ENCODE data around the gene KIF3A.

The KIF3A gene

DNA sequence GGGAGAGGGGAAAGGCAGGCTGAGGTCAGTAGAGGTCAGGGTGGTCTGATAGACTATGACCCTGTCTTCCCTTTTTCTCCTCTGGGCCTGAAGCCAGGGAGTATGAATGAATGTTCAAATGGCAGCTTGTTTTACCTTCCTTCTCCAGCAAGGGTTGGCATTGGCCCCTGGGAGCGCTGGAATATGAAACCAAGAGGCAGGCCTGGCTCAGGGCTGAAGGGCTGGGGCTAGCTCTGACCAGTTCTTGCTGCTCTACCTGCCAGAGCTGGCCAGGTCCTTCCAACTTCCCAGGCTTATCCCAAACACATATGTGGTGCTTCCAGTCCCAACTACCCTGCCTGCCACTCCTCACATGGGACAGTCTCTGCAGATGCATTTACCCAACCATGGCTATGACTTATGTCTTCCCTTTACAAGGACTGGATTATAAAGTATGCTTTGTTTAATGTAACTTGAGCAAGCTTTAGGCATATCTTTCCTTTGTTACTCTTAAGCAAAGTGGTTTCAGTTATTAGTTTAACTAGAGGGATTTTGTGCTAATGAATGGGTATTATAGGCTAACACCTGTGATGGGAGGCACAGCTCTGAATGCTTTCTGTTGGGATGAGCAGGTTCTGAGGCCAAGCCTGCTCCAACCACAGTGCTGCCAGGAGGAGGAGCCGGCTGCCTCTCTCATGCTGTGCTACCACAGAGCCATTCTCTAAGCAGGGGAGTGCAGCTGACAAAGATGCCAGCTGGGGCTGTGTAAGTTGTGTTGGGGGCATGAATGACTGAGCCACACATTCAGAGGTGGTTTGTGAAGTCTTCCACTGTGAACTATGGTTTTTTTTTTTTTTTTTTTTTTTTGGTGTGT is 16.0 kb upstream of the KIF3A start:
- no peak for DNase-seq (ENCODE audit: low spot score)

- no peak for DNase-seq (ENCODE audit: low spot score)
These were observed 15.3 kb upstream of the KIF3A start for GRCh38 chr5:132752581-132753125.

DNA sequence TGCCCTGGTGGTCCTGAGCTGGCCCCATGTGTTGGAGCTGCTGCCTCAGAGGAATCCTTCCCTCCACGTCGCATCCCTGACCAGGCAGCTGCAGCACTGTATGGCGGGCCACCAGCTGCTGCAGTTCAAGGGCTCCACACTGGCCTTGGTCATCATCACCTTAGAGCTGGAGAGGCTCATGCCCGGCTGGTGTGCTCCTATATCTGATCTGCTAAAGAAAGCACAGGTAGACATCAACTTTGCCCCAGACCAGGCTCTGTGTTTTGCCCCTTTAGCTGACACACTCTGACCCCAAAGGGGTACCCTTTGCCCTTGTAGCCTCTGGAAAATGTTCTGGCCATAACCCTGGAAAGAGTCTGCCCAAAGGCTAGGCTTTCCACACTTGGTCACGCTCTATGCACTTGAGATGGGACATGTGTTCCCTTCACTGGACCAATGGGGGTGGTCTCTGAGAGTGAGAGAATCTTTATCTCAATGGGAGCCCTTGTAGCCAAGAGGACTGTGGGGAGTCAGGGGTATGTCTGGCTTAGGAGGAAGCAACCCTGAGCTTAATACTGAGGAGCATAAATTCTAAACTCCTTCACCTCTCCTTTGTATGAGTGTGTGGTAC is 14.7 kb upstream of the KIF3A start:
- no peak for DNase-seq (ENCODE audit: low spot score)

GRCh38 chr5:132751444-132751843 is 14.1 kb upstream of the KIF3A start:
- DNase-seq (ENCODE audit: low spot score) = peak; percentile 63

DNA sequence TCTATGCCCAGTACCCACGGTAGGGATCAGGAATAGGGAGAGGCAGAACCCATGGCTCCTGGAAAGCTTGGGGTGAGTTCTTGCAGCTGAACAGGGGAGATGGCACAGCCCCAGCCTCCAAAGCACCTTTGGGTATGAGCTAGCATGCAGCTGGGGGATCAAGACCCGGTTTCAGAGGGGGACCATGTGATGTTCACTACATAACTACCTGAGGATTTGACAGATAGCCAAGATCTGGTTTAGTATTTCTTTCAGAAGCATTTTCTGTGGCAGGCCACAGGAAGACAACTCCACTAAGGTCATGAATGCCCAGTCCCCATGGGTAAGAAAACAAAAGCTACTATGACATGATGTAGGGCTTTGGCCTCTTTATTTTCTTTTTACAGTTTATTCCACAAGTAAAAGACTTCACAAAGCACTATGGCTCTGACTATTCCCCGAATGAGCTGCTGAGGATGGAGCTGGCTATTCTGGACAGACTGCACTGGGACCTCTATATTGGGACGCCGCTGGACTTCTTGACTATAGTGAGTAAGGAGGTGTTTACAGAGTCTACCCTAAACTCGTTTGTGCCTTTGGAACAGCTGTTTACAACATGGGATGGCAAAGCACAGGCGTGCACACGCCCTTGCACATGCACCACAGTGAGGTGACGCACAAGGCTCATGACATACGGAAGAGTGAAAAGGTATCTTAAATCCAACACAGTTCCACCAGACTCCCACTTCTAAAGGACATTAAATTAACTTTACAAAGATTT is 13.3 kb upstream of the KIF3A start:
- no peak for DNase-seq (ENCODE audit: low spot score)

DNA sequence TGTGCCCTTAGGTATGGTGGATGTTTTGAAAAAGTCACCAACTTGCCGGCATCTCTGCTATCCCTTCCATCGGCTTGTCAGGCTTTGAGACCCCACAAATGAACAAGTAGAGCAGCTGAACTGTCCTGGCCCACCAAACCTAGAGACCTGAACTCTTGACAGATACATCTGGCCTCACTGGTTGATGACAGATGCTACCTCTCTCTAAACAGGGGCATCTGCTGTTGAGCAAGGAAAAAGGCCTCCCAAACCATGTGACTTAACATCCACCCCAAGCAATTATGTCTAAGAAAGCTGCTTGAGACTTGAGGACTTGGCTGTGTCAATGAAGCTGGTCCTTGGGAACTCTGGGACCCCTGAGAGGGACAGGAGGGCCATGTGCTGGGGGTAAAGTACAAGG is 12.2 kb upstream of the KIF3A start:
- DNase-seq (ENCODE audit: low spot score) = no peak

- no peak for DNase-seq (ENCODE audit: low spot score)
These were observed 11.2 kb upstream of the KIF3A start for GRCh38 chr5:132748522-132749000.

DNA sequence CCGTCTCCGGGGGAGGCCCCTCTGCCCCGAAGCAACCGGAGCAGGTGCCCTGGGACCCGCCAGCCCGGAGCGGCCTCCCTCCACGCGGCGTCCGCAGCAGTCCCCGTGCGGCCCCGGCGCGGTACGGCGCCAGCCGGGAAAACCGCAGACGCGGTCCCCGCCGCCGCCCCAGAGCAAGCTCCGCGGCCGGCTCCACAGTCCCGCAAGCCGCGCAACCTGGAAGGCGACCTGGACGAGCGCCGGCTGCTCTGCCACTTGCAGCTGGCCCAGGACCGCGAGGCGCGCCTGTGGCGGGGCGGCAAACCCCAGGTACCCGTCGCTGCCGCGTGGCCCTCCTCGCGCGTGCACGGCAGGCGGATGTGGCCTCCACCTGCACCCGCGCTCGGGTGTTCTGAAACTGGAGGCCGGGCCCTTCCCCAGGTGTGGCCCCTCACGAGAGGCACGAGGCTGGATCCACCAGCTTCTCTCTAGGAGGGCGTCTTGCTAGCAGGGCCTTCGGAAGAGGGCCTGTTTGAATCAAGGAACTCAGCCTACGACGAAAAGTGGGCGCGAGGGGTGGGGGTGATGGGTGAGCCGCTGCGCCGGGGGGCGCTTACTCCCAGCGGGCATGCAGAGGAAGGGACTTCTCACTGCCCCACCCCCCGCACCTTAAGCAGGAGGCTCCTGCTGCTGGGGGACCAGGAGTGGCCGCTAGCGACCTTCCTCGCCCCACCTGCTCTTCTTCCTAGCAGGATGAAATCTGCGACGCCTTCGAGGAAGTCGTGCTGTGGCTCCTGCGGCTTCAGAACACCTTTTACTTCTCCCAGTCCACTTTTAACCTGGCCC is 10.5 kb upstream of the KIF3A start:
- DNase-seq (ENCODE audit: low spot score) = peak; percentile 27

- peak; percentile 44 for DNase-seq (ENCODE audit: low spot score)
These were observed 9.7 kb upstream of the KIF3A start, which contains the start of gene CCNI2 for GRCh38 chr5:132746954-132747615. TSS of gene CCNI2 (plus strand) at chr5:132747426. CDS start at chr5:132747496, 70 bp downstream.

- DNase-seq (ENCODE audit: low spot score) = no peak
These were observed 9.2 kb upstream of the KIF3A start for GRCh38 chr5:132746592-132746953.

DNA sequence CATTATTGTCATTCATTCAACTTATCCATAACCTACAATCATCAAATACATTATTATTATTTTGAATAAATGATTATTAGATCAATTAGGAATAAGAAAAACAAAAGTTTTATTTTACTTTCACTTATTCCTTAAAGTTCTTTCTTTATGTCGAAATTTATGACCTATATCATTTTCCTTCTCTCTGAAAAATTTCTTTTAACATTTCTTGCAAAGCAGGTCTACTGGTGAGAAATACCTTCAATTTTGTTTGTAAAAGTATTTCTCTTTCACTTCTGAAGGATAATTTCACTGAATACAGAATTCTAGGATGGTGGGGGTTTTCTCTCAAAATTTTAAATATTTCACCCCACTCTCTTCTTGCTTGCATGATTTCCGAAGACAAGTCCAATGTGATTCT is 7.3 kb upstream of the KIF3A start:
- DNase-seq (ENCODE audit: low spot score) = no peak

GRCh38 chr5:132742626-132743025 is 5.3 kb upstream of the KIF3A start:
- DNase-seq (ENCODE audit: low spot score) = no peak

GRCh38 chr5:132742158-132742557 is 4.8 kb upstream of the KIF3A start:
- DNase-seq (ENCODE audit: low spot score) = no peak

GRCh38 chr5:132739232-132739631 is 1.9 kb upstream of the KIF3A start:
- DNase-seq (ENCODE audit: low spot score) = no peak

GRCh38 chr5:132737982-132738681 is 786 bp upstream of the KIF3A start:
- DNase-seq (ENCODE audit: low spot score) = no peak

DNA sequence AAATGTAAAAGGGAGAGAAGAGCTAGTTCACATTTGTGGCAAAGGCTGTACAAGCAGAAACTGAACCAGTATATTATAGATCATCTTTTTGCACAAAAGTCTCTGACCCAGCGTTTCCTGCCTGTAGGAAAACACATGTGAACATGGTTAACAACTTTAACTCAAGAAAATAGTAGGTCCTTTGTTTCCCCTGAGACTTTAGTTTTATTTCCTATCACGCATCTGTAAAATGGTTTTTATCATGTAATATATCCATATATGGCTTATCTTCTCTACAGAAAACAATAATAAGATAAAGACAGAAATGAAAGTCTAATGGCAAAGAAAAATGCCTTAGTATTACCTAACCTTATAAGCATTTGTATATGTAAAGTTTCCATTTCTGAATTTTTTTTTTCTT is 2.7 kb downstream of the KIF3A start:
- DNase-seq (ENCODE audit: low spot score) = no peak

DNA sequence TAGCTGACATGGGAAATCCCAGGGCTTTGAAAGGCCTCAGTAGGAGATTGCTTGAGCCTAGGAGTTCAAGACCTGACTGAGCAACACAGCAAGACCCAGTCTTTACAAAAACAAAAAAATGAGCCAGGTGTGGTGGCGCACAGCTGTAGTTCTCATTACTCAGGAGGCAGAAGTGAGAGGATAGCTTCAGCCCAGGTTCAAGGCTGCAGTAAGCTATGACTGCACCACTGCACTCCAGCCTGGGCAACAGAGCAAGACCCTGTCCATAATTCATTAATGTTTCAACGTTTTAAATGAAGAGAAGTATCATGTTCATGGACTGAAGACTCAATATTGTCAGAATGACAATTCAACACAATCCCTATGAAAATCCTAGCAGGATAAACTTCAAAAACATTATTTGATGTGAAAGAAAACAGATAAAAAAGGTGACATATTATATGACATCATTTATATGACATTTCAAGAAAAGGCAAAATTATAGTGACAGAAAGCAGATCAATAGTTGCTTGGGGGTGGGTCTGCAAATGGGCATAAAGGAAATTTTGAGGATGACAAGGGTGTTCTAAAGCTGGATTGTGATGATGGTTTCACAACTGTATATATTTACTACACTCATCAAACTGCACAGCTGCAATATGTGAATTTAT is 3.7 kb downstream of the KIF3A start:
- no peak for DNase-seq (ENCODE audit: low spot score)

GRCh38 chr5:132729896-132730295 is 7.5 kb downstream of the KIF3A start:
- no peak for DNase-seq (ENCODE audit: low spot score)

- DNase-seq (ENCODE audit: low spot score) = no peak
These were observed 11.6 kb downstream of the KIF3A start for GRCh38 chr5:132725745-132726144.
